BLaER1 (cell line): ENCODE measurements around the gene TMEM9B.

Experiments
- H3K27ac ChIP-seq: shearing (Covaris generic); formaldehyde crosslinking; 2 replicates; pipeline ENCODE4 v1.8.1; 2022
- H3K27me3 ChIP-seq: shearing (Covaris generic); formaldehyde crosslinking; 2 replicates; pipeline ENCODE4 v1.8.1; 2022
- H3K36me3 ChIP-seq: shearing (Covaris generic); formaldehyde crosslinking; 2 replicates; pipeline ENCODE4 v1.8.1; 2022
- H3K4me1 ChIP-seq: shearing (Covaris generic); formaldehyde crosslinking; 2 replicates; pipeline ENCODE4 v1.8.1; 2022
- H3K4me2 ChIP-seq: shearing (Covaris generic); formaldehyde crosslinking; 2 replicates; pipeline ENCODE4 v1.8.1; 2022
- H3K4me3 ChIP-seq: shearing (Covaris generic); formaldehyde crosslinking; 2 replicates; pipeline ENCODE4 v1.8.1; 2022
- H3K9ac ChIP-seq: shearing (Covaris generic); formaldehyde crosslinking; 2 replicates; pipeline ENCODE4 v1.8.1; 2022
- H3K9me3 ChIP-seq: shearing (Covaris generic); formaldehyde crosslinking; 2 replicates; pipeline ENCODE4 v1.8.1; 2022
- H4K20me1 ChIP-seq: shearing (Covaris generic); formaldehyde crosslinking; 2 replicates; pipeline ENCODE4 v1.8.1; 2022
- Cebpa-rat ChIP-seq: shearing (Covaris generic); IDR thresholded peaks from 2 replicates; pipeline ENCODE4 v1.8.1; 2022

The TMEM9B gene

DNA sequence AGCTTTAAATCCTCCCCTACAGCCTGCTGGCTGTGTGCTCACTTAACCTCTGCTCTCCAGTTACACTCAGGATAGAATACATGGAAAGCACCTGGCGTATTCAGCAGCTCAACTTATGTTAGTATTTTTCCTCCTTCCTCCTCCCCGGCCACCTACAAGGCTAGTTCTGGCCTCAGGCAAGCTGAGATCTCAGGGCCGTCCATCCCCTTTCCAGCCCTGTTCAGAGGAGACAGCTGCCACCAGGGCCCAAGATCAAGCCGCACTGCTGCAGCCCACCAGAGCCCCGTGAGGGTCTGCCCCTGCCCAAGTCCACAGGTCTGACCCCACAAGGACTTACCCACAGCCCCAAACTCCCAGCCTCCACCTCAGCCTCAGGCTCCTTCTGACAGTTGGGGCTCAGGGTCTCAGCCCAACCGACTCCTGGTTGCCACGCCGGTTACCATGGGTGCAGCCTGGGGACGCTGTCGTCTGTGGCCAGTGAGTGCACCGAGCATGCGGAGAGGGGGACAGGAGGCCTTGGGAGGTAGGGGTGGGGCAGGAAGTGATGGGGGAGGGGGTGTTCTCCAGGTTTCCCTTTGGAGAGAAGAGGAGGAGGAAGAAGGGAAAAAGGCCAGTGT lies 31.6 kb downstream of the TMEM9B start, which contains the start of gene C11orf16:
Gene C11orf16, minus strand, starts transcription at position 384 of the 617 bp plus-strand sequence. CDS start 639 bp downstream, outside the sequence.
- no peak for TF ChIP-seq Cebpa-rat
- Histone ChIP-seq H3K27ac (no peak within 1 kb of the TSS), H3K4me2 (no peak within 1 kb of the TSS), H3K4me1 (no peaks in the 10 kb centered on the region), H3K9me3 (no peaks in the 10 kb centered on the region), H3K36me3 (no peaks in the 10 kb centered on the region), H3K27me3 (no peaks in the 10 kb centered on the region), H4K20me1 (no peaks in the 10 kb centered on the region), H3K4me3 (no peak within 1 kb of the TSS), H3K9ac (no peak within 1 kb of the TSS)

DNA sequence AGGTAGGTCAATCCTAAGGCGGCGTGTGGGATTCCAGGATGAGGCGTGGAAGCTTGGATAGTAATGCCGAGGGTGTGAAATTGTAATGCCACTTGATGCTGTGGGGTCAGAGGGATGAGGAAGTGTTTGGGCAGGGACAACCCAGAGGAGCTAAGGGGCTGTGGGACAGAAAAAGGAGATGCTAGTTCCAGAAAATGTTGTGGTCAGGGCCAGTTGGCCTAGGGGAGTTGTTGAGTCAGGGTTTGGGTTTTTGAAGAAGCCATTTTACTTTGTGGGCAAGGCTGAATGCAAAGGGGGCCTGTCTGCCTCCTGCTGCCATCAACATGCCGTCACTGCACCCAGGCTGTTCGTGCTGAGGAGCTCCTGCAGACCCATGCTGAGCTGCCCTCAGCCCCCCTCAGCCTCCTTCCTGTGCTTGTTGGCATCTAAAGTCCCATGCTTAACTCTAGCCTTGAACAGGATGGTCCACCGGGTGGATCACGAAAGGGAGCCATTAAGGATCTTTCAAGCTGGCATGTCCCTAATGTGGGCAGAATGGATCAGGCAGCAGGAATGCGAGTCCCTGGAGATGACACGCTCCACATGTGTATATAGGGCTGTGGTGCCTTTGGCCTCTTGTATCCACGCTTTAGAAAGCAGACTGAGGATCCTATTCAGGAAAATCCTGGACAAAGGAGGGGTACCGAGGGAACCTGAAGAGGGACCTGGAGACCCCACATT lies 33.6 kb downstream of the TMEM9B start:
- no peak overlapping the region for H3K9ac ChIP-seq
- no peaks in the 10 kb centered on the region for H4K20me1 ChIP-seq
- TF ChIP-seq Cebpa-rat = no peak
- no peak overlapping the region for H3K27ac ChIP-seq
- H3K4me1 ChIP-seq = no peaks in the 10 kb centered on the region
- no peak overlapping the region for H3K4me3 ChIP-seq
- peaks cover 9% of the 10 kb centered on the region; the same call in 1 of the 2 replicates for H3K36me3 ChIP-seq
- H3K4me2 ChIP-seq = no peak overlapping the region
- no peaks in the 10 kb centered on the region for H3K27me3 ChIP-seq
- no peaks in the 10 kb centered on the region for H3K9me3 ChIP-seq

- no peak overlapping the region for H3K4me3 ChIP-seq
- H3K9me3 ChIP-seq = no peaks in the 10 kb centered on the region
- no peak overlapping the region for H3K27ac ChIP-seq
- H4K20me1 ChIP-seq = no peaks in the 10 kb centered on the region
- H3K4me1 ChIP-seq = no peaks in the 10 kb centered on the region
- TF ChIP-seq Cebpa-rat = no peak
- H3K4me2 ChIP-seq = no peak overlapping the region
- no peaks in the 10 kb centered on the region for H3K27me3 ChIP-seq
- H3K36me3 ChIP-seq = peaks cover 24% of the 10 kb centered on the region
- no peak overlapping the region for H3K9ac ChIP-seq
Observed at GRCh38 chr11:8928981-8929615, 35.1 kb downstream of the TMEM9B start.

GRCh38 chr11:8928205-8928604 lies 36.0 kb downstream of the TMEM9B start:
- peaks cover 30% of the 10 kb centered on the region for H3K36me3 ChIP-seq

GRCh38 chr11:8927233-8927632 lies 37.0 kb downstream of the TMEM9B start:
- H4K20me1 ChIP-seq = no peaks in the 10 kb centered on the region
- no peak overlapping the region for H3K27ac ChIP-seq
- H3K4me1 ChIP-seq = no peaks in the 10 kb centered on the region
- H3K27me3 ChIP-seq = no peaks in the 10 kb centered on the region
- H3K36me3 ChIP-seq = peaks cover 40% of the 10 kb centered on the region
- H3K4me3 ChIP-seq = no peak overlapping the region
- TF ChIP-seq Cebpa-rat = no peak
- H3K4me2 ChIP-seq = no peak overlapping the region
- no peak overlapping the region for H3K9ac ChIP-seq
- H3K9me3 ChIP-seq = no peaks in the 10 kb centered on the region

More at GRCh38 chr11:8928205-8928604, 36.0 kb downstream of the TMEM9B start:
- no peak for TF ChIP-seq Cebpa-rat
- no peak overlapping the region for H3K9ac ChIP-seq
- no peaks in the 10 kb centered on the region for H3K4me1 ChIP-seq
- no peak overlapping the region for H3K4me3 ChIP-seq
- no peaks in the 10 kb centered on the region for H3K9me3 ChIP-seq
- no peaks in the 10 kb centered on the region for H4K20me1 ChIP-seq
- no peaks in the 10 kb centered on the region for H3K27me3 ChIP-seq
- no peak overlapping the region for H3K4me2 ChIP-seq
- H3K27ac ChIP-seq = no peak overlapping the region

GRCh38 chr11:8926236-8926635 lies 38.0 kb downstream of the TMEM9B start:
- Histone ChIP-seq H3K27me3 (no peaks in the 10 kb centered on the region), H3K9me3 (no peaks in the 10 kb centered on the region), H3K36me3 (peaks cover 50% of the 10 kb centered on the region), H3K4me2 (no peak overlapping the region), H3K4me3 (no peak overlapping the region), H3K9ac (no peak overlapping the region), H3K27ac (no peak overlapping the region), H3K4me1 (no peaks in the 10 kb centered on the region), H4K20me1 (no peaks in the 10 kb centered on the region)
- no peak for TF ChIP-seq Cebpa-rat

DNA sequence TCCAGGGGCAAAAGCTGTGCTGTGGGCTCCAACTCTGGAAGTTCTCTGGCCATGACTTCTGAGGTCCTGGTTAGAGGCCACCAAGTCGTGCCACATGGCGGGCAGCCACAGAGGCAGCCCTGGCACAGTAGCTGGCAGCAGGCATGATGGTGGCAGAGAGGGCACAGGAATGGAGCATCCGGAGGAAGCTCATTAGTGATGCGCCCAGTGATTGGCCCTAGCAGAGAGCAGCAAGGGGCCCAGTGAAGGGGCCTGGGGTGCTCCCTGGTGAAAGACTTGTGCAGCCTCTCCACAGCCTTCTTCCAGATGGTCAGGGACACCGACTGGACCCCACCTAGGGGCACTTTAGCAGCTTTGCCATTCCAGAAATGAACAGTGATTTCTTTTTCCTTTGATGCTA lies 38.5 kb downstream of the TMEM9B start:
- Histone ChIP-seq H3K9ac (no peak overlapping the region), H3K9me3 (no peaks in the 10 kb centered on the region), H4K20me1 (no peaks in the 10 kb centered on the region), H3K27me3 (no peaks in the 10 kb centered on the region), H3K27ac (no peak overlapping the region), H3K4me2 (no peak overlapping the region), H3K4me1 (no peaks in the 10 kb centered on the region), H3K36me3 (peaks cover 55% of the 10 kb centered on the region), H3K4me3 (no peak overlapping the region)
- no peak for TF ChIP-seq Cebpa-rat

DNA sequence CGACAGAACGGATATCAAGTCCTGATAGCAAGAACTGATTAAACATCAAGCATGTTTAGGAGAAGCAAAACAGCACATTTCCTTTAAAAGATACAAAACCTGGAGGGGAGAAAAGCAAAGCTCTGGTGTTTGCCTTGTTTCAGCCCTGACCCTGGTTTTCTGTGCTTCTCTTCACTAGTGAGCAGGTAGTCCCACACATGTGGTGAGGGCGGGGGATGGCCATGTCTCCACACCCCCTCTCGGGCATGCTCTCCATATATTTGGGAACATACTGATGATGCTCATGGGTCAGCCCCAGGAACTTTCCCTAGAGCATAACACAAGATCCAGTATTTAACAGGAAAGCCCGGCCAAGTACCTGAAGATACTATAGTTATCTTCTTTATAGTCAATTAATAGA lies 41.6 kb downstream of the TMEM9B start:
- Histone ChIP-seq H3K27ac (no peak overlapping the region), H3K4me2 (no peak overlapping the region), H3K9me3 (no peaks in the 10 kb centered on the region), H3K9ac (no peak overlapping the region), H3K4me3 (no peak overlapping the region), H3K27me3 (no peaks in the 10 kb centered on the region), H3K36me3 (peaks cover 85% of the 10 kb centered on the region), H4K20me1 (no peaks in the 10 kb centered on the region), H3K4me1 (no peaks in the 10 kb centered on the region)
- no peak for TF ChIP-seq Cebpa-rat

DNA sequence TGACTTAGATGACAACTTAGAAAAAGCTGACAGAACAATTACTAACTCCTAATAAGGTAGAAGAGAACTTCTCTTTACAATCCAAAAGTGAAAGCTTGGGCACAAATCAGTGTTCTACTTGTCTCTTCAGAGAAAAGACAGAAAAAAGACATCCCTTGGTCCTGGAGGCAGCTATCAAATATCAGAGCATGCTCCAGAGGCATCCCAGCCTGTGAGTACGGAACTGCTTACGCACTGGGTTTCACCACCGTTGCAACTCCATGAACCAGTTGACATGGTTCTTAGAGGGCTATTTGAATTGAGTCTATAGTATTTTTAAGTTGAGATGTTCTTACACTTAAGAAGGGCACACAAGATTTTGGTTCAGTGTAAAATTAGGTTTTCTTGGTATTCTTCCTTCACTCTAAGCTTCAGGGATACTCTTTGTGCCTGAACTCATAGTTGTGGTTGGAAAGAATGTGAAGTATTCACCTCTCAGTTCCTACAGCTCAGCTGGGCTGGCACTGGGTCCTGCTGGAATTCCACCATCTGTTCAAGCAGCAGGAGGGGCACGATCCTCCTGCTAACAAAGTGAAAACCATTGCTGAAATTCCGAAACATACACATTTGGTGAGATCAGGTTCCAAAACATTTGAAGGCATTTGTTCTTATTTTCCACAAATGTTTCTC lies 47.0 kb downstream of the TMEM9B start:
- no peak overlapping the region for H3K4me2 ChIP-seq
- peaks cover 71% of the 10 kb centered on the region for H3K36me3 ChIP-seq
- no peak overlapping the region for H3K9ac ChIP-seq
- no peak for TF ChIP-seq Cebpa-rat
- no peak overlapping the region for H3K4me3 ChIP-seq
- no peak overlapping the region for H3K27ac ChIP-seq
- H3K27me3 ChIP-seq = no peaks in the 10 kb centered on the region
- H3K4me1 ChIP-seq = peaks cover 31% of the 10 kb centered on the region
- H3K9me3 ChIP-seq = no peaks in the 10 kb centered on the region
- H4K20me1 ChIP-seq = no peaks in the 10 kb centered on the region
